ENCODE data around the gene USP3. TPM values are rescaled to one million over a fixed set of nuclear protein-coding genes. Genes with fewer than 3 reads are reported as not detected.

The USP3 gene
- total and polyA plus RNA-seq, 4 donors = 8.5 to 25.4 (median 14.8) TPM

DNA sequence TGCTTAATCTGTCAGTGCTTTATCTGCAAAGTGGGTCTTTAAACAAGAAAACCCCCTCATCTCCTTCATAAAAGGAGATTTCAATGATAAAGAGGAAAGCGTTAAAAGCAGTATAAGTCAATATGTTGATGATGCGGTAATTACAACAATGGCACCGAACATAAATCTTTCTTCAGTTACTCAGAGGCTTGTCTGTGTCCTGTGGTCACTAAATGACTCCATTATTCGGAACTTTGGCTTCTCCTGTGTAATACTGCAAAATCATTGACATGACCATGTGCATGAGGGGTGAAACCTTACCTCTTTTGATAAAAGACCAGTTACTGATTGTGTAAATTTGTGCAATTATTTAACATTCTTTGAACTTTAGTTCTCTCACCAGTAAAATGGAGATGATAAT lies 4.8 kb upstream of the USP3 start:
- H3K4me1 ChIP-seq (ENCODE audit: control insufficient read depth in 4 of 4, insufficient read depth in 4 of 4, low read length in 3 of 4) = peaks cover 13 to 39% (median 26%) of the 10 kb centered on the region in 4 donors
- H3K36me3 ChIP-seq (ENCODE audit: control insufficient read depth in 4 of 4, insufficient read depth in 3 of 4, low read depth in 1 of 4, low read length in 3 of 4) = no peaks in the 10 kb centered on the region
- peak in 1 of 2 donors; percentile 61 for TF ChIP-seq HNF4A (conservative IDR thresholded peaks at IDR 0.05)
- no peak for TF ChIP-seq FOXA1 (IDR thresholded peaks at IDR 0.05)
- TF ChIP-seq YY1 (IDR thresholded peaks at IDR 0.05) = peak; percentile 66
- no peak for TF ChIP-seq SP1 (IDR thresholded peaks at IDR 0.05)
- TF ChIP-seq, protein P1, sequence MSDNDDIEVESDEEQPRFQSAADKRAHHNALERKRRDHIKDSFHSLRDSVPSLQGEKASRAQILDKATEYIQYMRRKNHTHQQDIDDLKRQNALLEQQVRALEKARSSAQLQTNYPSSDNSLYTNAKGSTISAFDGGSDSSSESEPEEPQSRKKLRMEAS (IDR thresholded peaks at IDR 0.05) = no peak
- peak in 1 of 2 donors; percentile 60 for TF ChIP-seq RXRA (IDR thresholded peaks at IDR 0.05)
- H3K9me3 ChIP-seq (ENCODE audit: control insufficient read depth in 4 of 4, low read length in 3 of 4) = no peaks in the 10 kb centered on the region
- 70% methylated on average over 4 of the region's 4 CpGs for WGBS
- no peak overlapping the region for H3K9ac ChIP-seq (ENCODE audit: low read depth in 1 of 2, low read length in 2 of 2)
- no peak overlapping the region for H3K4me3 ChIP-seq (ENCODE audit: low read depth in 1 of 3, low read length in 3 of 3)
- no peaks in the 10 kb centered on the region for H3K27me3 ChIP-seq (ENCODE audit: control insufficient read depth in 4 of 4, insufficient read depth in 4 of 4, low read length in 3 of 4)
- no peak for DNase-seq (ENCODE audit: low spot score)
- peak overlapping the region; percentile 98 for H3K27ac ChIP-seq (ENCODE audit: low read depth in 1 of 2, low read length in 2 of 2)

DNA sequence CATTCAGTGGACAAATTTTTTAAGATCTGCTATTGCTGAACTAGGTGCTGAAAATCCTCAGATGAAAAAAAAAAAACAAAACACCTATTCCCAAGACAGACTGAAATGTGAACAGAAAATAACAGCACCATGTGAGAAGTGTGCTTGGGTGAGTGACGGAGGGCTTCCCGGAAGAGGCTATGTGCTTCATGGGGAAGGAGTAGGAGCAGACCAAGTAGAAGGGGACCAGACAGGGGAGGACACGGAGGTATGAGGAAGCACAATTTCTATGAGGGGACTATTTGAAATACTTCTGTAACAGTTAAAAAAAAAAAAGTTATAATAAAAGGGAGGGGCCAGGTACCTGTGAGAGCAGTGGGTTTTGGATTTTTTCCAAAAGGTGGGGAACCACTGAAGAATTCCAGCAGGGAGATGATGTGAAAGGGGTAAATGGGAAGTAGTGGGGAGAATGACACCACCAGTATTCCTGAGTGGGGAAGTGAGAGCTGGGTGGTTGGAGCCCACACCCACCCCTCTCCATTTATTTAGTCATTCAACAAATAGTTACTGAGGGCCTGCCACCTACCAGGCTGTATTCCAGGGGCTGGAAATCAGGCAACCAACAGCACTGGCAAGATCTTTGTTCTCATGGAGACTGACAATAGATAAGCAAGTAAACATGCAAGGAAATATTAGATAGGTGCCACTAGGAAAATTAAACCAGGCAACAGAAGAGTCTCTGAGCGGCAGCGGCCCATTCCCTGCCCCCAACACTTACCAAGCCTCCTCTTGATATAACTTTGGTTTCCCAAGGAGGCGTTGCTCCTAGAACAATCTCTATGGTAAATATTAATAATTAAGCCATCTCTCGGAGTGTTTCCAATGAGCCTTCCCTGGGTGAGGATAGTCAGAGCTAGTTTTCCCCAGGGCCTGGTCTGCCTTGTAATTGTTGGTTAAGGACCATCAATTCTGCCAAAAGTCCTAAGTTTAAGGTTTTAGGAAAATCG lies 3.8 kb upstream of the USP3 start:
- Histone ChIP-seq H3K4me1 (ENCODE audit: control insufficient read depth in 4 of 4, insufficient read depth in 4 of 4, low read length in 3 of 4) (peaks cover 13 to 39% (median 26%) of the 10 kb centered on the region in 4 donors), H3K9me3 (ENCODE audit: control insufficient read depth in 4 of 4, low read length in 3 of 4) (no peaks in the 10 kb centered on the region), H3K27me3 (ENCODE audit: control insufficient read depth in 4 of 4, insufficient read depth in 4 of 4, low read length in 3 of 4) (no peaks in the 10 kb centered on the region), H3K27ac (ENCODE audit: low read depth in 1 of 2, low read length in 2 of 2) (peak overlapping the region; percentile 98), H3K36me3 (ENCODE audit: control insufficient read depth in 4 of 4, insufficient read depth in 3 of 4, low read depth in 1 of 4, low read length in 3 of 4) (no peaks in the 10 kb centered on the region), H3K4me3 (ENCODE audit: low read depth in 1 of 3, low read length in 3 of 3) (peak overlapping the region in 2 of 3 donors; percentile 12 to 27), H3K9ac (ENCODE audit: low read depth in 1 of 2, low read length in 2 of 2) (peak overlapping the region; percentile 8 to 36)
- TF ChIP-seq, protein P1 (IDR thresholded peaks at IDR 0.05) = peak; percentile 32
- no peak for TF ChIP-seq TAF1 (conservative IDR thresholded peaks at IDR 0.05)
- TF ChIP-seq SP1 (IDR thresholded peaks at IDR 0.05) = no peak
- TF ChIP-seq HNF4A (conservative IDR thresholded peaks at IDR 0.05) = peak in 1 of 2 donors; percentile 54
- TF ChIP-seq GABPA (IDR thresholded peaks at IDR 0.05 in 1 of 2, conservative IDR thresholded peaks at IDR 0.05 in 1 of 2) = no peak
- peak; percentile 12 for TF ChIP-seq FOXA2 (IDR thresholded peaks at IDR 0.05)
- TF ChIP-seq, protein P2, sequence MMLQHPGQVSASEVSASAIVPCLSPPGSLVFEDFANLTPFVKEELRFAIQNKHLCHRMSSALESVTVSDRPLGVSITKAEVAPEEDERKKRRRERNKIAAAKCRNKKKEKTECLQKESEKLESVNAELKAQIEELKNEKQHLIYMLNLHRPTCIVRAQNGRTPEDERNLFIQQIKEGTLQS (IDR thresholded peaks at IDR 0.05) = no peak
- TF ChIP-seq JUND (IDR thresholded peaks at IDR 0.05) = peak in 1 of 2 donors; percentile 40
- TF ChIP-seq, protein P3, sequence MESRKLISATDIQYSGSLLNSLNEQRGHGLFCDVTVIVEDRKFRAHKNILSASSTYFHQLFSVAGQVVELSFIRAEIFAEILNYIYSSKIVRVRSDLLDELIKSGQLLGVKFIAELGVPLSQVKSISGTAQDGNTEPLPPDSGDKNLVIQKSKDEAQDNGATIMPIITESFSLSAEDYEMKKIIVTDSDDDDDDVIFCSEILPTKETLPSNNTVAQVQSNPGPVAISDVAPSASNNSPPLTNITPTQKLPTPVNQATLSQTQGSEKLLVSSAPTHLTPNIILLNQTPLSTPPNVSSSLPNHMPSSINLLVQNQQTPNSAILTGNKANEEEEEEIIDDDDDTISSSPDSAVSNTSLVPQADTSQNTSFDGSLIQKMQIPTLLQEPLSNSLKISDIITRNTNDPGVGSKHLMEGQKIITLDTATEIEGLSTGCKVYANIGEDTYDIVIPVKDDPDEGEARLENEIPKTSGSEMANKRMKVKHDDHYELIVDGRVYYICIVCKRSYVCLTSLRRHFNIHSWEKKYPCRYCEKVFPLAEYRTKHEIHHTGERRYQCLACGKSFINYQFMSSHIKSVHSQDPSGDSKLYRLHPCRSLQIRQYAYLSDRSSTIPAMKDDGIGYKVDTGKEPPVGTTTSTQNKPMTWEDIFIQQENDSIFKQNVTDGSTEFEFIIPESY (IDR thresholded peaks at IDR 0.05) = no peak
- peak; percentile 52 for TF ChIP-seq YY1 (IDR thresholded peaks at IDR 0.05)
- TF ChIP-seq RXRA (IDR thresholded peaks at IDR 0.05) = peak in 1 of 2 donors; percentile 20
- TF ChIP-seq FOXA1 (IDR thresholded peaks at IDR 0.05) = no peak
- no peak for TF ChIP-seq NR2F2 (IDR thresholded peaks at IDR 0.05)
- no peak for TF ChIP-seq RAD21 (IDR thresholded peaks at IDR 0.05)
- TF ChIP-seq, protein P4, sequence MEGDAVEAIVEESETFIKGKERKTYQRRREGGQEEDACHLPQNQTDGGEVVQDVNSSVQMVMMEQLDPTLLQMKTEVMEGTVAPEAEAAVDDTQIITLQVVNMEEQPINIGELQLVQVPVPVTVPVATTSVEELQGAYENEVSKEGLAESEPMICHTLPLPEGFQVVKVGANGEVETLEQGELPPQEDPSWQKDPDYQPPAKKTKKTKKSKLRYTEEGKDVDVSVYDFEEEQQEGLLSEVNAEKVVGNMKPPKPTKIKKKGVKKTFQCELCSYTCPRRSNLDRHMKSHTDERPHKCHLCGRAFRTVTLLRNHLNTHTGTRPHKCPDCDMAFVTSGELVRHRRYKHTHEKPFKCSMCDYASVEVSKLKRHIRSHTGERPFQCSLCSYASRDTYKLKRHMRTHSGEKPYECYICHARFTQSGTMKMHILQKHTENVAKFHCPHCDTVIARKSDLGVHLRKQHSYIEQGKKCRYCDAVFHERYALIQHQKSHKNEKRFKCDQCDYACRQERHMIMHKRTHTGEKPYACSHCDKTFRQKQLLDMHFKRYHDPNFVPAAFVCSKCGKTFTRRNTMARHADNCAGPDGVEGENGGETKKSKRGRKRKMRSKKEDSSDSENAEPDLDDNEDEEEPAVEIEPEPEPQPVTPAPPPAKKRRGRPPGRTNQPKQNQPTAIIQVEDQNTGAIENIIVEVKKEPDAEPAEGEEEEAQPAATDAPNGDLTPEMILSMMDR (IDR thresholded peaks at IDR 0.05; ENCODE audit: low read depth, low read length, missing input control) = no peak
- TF ChIP-seq HNF4G (IDR thresholded peaks at IDR 0.05) = no peak
- no peak for TF ChIP-seq EGR1 (IDR thresholded peaks at IDR 0.05; ENCODE audit: low read depth in 2 of 2)
- TF ChIP-seq, protein P5, sequence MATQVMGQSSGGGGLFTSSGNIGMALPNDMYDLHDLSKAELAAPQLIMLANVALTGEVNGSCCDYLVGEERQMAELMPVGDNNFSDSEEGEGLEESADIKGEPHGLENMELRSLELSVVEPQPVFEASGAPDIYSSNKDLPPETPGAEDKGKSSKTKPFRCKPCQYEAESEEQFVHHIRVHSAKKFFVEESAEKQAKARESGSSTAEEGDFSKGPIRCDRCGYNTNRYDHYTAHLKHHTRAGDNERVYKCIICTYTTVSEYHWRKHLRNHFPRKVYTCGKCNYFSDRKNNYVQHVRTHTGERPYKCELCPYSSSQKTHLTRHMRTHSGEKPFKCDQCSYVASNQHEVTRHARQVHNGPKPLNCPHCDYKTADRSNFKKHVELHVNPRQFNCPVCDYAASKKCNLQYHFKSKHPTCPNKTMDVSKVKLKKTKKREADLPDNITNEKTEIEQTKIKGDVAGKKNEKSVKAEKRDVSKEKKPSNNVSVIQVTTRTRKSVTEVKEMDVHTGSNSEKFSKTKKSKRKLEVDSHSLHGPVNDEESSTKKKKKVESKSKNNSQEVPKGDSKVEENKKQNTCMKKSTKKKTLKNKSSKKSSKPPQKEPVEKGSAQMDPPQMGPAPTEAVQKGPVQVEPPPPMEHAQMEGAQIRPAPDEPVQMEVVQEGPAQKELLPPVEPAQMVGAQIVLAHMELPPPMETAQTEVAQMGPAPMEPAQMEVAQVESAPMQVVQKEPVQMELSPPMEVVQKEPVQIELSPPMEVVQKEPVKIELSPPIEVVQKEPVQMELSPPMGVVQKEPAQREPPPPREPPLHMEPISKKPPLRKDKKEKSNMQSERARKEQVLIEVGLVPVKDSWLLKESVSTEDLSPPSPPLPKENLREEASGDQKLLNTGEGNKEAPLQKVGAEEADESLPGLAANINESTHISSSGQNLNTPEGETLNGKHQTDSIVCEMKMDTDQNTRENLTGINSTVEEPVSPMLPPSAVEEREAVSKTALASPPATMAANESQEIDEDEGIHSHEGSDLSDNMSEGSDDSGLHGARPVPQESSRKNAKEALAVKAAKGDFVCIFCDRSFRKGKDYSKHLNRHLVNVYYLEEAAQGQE (IDR thresholded peaks at IDR 0.05) = no peak
- WGBS = 34% methylated on average over 8 of the region's 8 CpGs
- DNase-seq (ENCODE audit: low spot score) = no peak

Data from liver (tissue), 9 donors.